Mesendoderm (in vitro differentiated cells): ENCODE results near the gene CFAP46.

Experiments used
- DNase-seq: peaks from one replicate; pipeline ENCODE4 v3.0.0; 2013
- H2AK5ac ChIP-seq: 2 replicates; pipeline ENCODE4 v1.6.1; 2013; ENCODE audit warnings: low read length, inconsistent platforms
- H2BK120ac ChIP-seq: 2 replicates; pipeline ENCODE4 v1.6.1; 2013; ENCODE audit warnings: low read depth, mild to moderate bottlenecking, low read length, moderate library complexity, mixed read lengths
- H2BK15ac ChIP-seq: replicated peaks from 2 replicates; pipeline ENCODE4 v1.6.1; 2013; ENCODE audit warnings: low read depth, mild to moderate bottlenecking, moderate library complexity
- H2BK5ac ChIP-seq: 2 replicates; pipeline ENCODE4 v1.6.1; 2013; ENCODE audit warnings: low read length, inconsistent platforms
- H3K18ac ChIP-seq: 2 replicates; pipeline ENCODE4 v1.6.1; 2013; ENCODE audit warnings: mild to moderate bottlenecking, low read length, mixed read lengths
- H3K23ac ChIP-seq: one replicate; pipeline ENCODE4 v1.6.1; 2013; ENCODE audit warnings: low read length
- H3K27ac ChIP-seq: 2 replicates; pipeline ENCODE4 v1.5.1; 2013; ENCODE audit warnings: low read depth, mild to moderate bottlenecking, inconsistent platforms, low read length, moderate library complexity
- H3K27me3 ChIP-seq: 2 replicates; pipeline ENCODE4 v1.6.1; 2013; ENCODE audit warnings: low read length, control low read depth, mild to moderate bottlenecking, inconsistent platforms; ENCODE audit not compliant: insufficient read depth, poor library complexity
- H3K36me3 ChIP-seq: 2 replicates; pipeline ENCODE4 v1.6.1; 2013; ENCODE audit warnings: low read length, inconsistent platforms; ENCODE audit not compliant: control insufficient read depth, insufficient read depth
- H3K4ac ChIP-seq: one replicate; pipeline ENCODE4 v1.6.1; 2013; ENCODE audit warnings: low read depth, mild to moderate bottlenecking, low read length, moderate library complexity
- H3K4me1 ChIP-seq: 2 replicates; pipeline ENCODE4 v1.6.1; 2013; ENCODE audit warnings: low read depth, low read length, inconsistent platforms; ENCODE audit not compliant: control insufficient read depth
- H3K4me2 ChIP-seq: 2 replicates; pipeline ENCODE4 v1.6.1; 2013; ENCODE audit warnings: low read length
- H3K4me3 ChIP-seq: 2 replicates; pipeline ENCODE4 v1.5.1; 2013; ENCODE audit warnings: mild to moderate bottlenecking, low read length
- H3K56ac ChIP-seq: one replicate; pipeline ENCODE4 v1.6.1; 2013; ENCODE audit warnings: low read length
- H3K79me1 ChIP-seq: 2 replicates; pipeline ENCODE4 v1.6.1; 2013; ENCODE audit warnings: low read length, inconsistent platforms
- H3K79me2 ChIP-seq: 2 replicates; pipeline ENCODE4 v1.6.1; 2013; ENCODE audit warnings: mild to moderate bottlenecking, low read length; ENCODE audit not compliant: control insufficient read depth, insufficient read depth
- H3K9ac ChIP-seq: 2 replicates; pipeline ENCODE4 v1.6.1; 2013; ENCODE audit warnings: low read length, inconsistent platforms
- H4K5ac ChIP-seq: one replicate; pipeline ENCODE4 v1.6.1; 2013; ENCODE audit warnings: low read length
- H4K8ac ChIP-seq: one replicate; pipeline ENCODE4 v1.6.1; 2013; ENCODE audit warnings: low read depth, mild to moderate bottlenecking, control low read depth, low read length, moderate library complexity
- WGBS: extraction: QIAGEN DNeasy Blood & Tissue Kit; methylation state at CpG from one replicate; pipeline ENCODE4 v1.1.7; 2013; ENCODE audit warnings: low lambda C conversion rate, missing lambda C conversion rate; ENCODE audit not compliant: insufficient coverage; ENCODE audit errors: extremely low coverage; 5-methylcytosine and 5-hydroxymethylcytosine counted together

CFAP46 gene

DNA sequence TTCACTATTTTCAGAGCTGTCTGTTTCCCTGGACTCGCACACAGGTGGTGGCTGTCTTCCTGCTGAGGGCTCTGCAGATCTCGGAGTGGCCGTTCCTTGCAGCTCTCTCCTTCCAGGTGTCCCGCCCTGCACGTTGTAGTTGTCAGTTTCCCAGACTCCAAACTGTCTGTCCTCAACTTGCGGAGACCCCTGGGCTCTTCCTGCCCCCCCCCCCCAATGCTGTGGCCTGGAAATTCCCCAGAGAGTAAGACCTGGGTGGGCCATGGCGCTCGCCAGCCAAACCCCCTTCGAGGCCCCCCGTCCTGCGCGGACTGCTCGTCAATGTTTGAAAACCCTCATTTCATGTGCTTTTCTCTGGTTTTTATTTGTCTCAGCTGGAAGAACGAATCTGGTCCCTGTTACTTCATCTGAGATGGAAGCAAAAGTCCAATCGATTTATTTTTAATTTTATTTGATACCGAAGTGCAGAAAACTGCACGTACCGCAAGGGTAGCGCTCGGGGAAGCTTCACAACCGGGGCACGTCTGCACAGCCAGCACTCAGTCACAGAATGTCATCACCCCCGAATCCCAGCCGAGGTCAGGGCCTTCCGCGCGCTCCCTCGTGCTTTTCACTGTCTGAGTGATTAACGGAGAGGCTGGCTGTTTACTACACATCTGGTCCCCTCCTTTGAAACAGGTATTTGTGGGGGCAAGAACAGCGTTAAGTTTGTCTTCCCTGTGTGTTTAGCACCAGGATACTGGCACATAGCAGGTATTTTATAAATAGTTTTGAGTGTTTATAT, 110.0 kb downstream of the CFAP46 start:
- no peak overlapping the region for H2BK15ac ChIP-seq
- no peaks in the 10 kb centered on the region for H3K36me3 ChIP-seq
- H3K27ac ChIP-seq: no peak overlapping the region
- H4K8ac ChIP-seq: no peak overlapping the region
- no peak overlapping the region for H3K18ac ChIP-seq
- H2BK5ac ChIP-seq: no peak overlapping the region
- no peaks in the 10 kb centered on the region for H3K4me1 ChIP-seq
- H3K4me3 ChIP-seq: no peak overlapping the region
- no peaks in the 10 kb centered on the region for H3K79me2 ChIP-seq
- H4K5ac ChIP-seq: no peak overlapping the region
- H3K9ac ChIP-seq: no peak overlapping the region
- H3K23ac ChIP-seq: no peak overlapping the region
- no CpG with 5 or more reads among the region's 30 CpGs for WGBS
- H3K79me1 ChIP-seq: no peaks in the 10 kb centered on the region
- H3K27me3 ChIP-seq: no peaks in the 10 kb centered on the region
- no peak overlapping the region for H2BK120ac ChIP-seq
- no peak overlapping the region for H2AK5ac ChIP-seq
- H3K4me2 ChIP-seq: no peak overlapping the region
- H3K56ac ChIP-seq: no peak overlapping the region
- DNase-seq: no peak
- H3K4ac ChIP-seq: no peak overlapping the region

DNA sequence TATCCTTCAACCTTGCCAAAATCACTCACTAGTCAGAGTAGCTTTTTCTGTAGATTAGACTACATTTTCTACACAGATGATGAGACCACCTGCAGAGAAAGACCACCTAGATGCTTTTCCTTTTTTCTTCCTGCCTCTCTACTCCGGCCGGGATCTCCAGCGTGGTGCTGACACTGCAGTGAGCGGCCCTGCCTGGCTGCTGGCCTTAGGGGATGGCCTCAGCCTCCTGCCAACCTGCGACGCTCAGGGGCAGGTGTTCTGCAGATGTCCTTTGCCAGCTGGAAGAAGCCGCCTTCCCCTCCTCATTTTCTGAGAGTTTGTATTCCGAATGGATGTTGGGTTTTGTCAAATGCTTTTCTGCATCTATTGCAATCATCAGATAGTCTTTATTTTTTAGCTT, 113.0 kb downstream of the CFAP46 start:
- WGBS: no CpG with 5 or more reads among the region's 8 CpGs
- Histone ChIP-seq H2BK15ac (no peak overlapping the region), H3K23ac (no peak overlapping the region), H3K9ac (no peak overlapping the region), H3K79me1 (no peaks in the 10 kb centered on the region), H2BK120ac (no peak overlapping the region), H2BK5ac (no peak overlapping the region), H3K36me3 (no peaks in the 10 kb centered on the region), H3K4me2 (no peak overlapping the region), H3K4ac (no peak overlapping the region), H3K27ac (no peak overlapping the region), H3K79me2 (no peaks in the 10 kb centered on the region), H4K8ac (no peak overlapping the region), H3K56ac (no peak overlapping the region), H3K27me3 (no peaks in the 10 kb centered on the region), H3K18ac (no peak overlapping the region), H2AK5ac (no peak overlapping the region), H3K4me1 (no peaks in the 10 kb centered on the region), H4K5ac (no peak overlapping the region), H3K4me3 (no peak overlapping the region)
- DNase-seq: no peak

DNA sequence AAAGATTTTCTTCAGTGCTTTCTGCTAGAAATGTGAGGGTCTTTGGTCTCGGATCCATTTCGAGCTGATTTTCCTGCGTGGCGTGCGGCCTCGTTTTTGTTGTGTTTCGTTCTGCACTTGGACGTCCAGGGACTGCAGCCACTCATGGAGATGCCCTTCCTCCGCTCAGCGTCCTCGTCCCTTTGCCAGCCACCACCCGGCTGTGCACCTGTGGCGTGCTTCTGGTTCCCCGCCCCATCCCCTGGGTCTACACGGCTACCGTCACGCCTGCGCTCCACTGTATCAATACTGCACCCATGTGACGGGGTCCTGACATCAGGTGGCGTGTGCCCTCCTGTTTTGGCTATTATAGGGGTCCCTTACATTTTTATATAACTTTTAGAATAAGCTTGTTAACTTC, 113.7 kb downstream of the CFAP46 start:
- H3K23ac ChIP-seq: no peak overlapping the region
- DNase-seq: no peak
- H3K36me3 ChIP-seq: no peaks in the 10 kb centered on the region
- H3K4ac ChIP-seq: no peak overlapping the region
- no peak overlapping the region for H2BK5ac ChIP-seq
- no peaks in the 10 kb centered on the region for H3K27me3 ChIP-seq
- no peak overlapping the region for H4K5ac ChIP-seq
- no peak overlapping the region for H3K4me2 ChIP-seq
- H2BK15ac ChIP-seq: no peak overlapping the region
- no peak overlapping the region for H3K4me3 ChIP-seq
- H3K4me1 ChIP-seq: no peaks in the 10 kb centered on the region
- no peak overlapping the region for H3K9ac ChIP-seq
- no peaks in the 10 kb centered on the region for H3K79me1 ChIP-seq
- no peak overlapping the region for H3K56ac ChIP-seq
- H4K8ac ChIP-seq: no peak overlapping the region
- H2BK120ac ChIP-seq: no peak overlapping the region
- no CpG with 5 or more reads among the region's 20 CpGs for WGBS
- H3K79me2 ChIP-seq: no peaks in the 10 kb centered on the region
- no peak overlapping the region for H2AK5ac ChIP-seq
- H3K27ac ChIP-seq: no peak overlapping the region
- no peak overlapping the region for H3K18ac ChIP-seq

DNA sequence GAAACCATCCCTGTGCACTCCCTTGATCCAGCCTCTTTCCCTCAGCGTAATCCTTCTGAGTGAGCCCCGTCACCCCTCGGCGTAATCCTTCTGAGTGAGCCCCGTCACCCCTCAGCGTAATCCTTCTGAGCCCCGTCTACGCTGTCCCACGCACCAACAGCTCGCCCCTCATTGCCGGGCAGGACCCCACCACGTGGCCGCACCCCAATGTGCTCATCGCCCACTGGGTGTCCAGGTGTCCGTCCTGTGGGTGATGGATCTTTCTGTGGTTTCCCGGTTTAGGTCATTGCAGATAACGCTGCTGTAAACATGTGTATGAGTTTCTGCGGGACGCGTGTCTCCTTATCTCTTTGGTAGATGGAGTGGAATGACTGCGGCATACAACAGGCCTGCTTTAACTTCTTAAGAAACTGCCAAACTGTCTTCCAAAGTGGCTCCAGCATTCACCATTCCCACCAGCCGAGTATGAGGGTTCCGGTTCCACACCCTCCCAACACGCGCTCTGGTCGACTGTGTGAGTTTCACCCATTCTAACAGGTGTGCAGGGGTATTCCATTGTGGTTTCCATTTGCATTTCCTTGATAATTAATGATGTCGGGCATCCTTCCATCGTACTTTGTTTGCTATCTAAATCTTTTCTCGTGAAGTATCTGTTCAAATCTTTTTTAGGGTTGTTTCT, 114.4 kb downstream of the CFAP46 start:
- no peak overlapping the region for H3K18ac ChIP-seq
- WGBS: no CpG with 5 or more reads among the region's 29 CpGs
- H3K79me2 ChIP-seq: no peaks in the 10 kb centered on the region
- H3K9ac ChIP-seq: no peak overlapping the region
- H3K4me1 ChIP-seq: no peaks in the 10 kb centered on the region
- no peak overlapping the region for H3K4ac ChIP-seq
- H3K4me2 ChIP-seq: no peak overlapping the region
- H2BK120ac ChIP-seq: no peak overlapping the region
- no peak overlapping the region for H3K27ac ChIP-seq
- no peak overlapping the region for H2AK5ac ChIP-seq
- no peak overlapping the region for H2BK15ac ChIP-seq
- H3K23ac ChIP-seq: no peak overlapping the region
- H3K4me3 ChIP-seq: no peak overlapping the region
- no peaks in the 10 kb centered on the region for H3K79me1 ChIP-seq
- no peak overlapping the region for H4K8ac ChIP-seq
- no peak overlapping the region for H3K56ac ChIP-seq
- no peak for DNase-seq
- H3K27me3 ChIP-seq: no peaks in the 10 kb centered on the region
- H3K36me3 ChIP-seq: no peaks in the 10 kb centered on the region
- H4K5ac ChIP-seq: no peak overlapping the region
- H2BK5ac ChIP-seq: no peak overlapping the region

DNA sequence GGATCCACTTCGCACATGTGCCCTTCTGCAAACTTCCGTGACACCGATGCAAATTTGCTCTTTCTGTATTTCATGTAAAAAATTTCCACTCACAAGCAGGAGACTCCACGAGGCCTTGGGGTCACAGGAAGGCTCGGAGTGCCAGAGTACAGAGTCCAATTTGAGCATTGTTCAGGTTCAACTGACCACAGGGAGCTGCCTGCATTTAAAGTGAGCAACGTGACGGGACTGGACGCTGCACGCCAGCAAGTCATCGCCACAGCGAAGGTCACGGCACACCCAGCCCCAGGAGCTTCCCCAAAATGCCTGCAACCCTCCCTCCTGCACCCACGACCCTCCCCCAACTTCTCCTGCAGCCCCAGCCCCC, 115.0 kb downstream of the CFAP46 start:
- H3K9ac ChIP-seq: no peak overlapping the region
- no peak overlapping the region for H4K5ac ChIP-seq
- no peak overlapping the region for H3K56ac ChIP-seq
- no peak overlapping the region for H3K18ac ChIP-seq
- DNase-seq: no peak
- no peaks in the 10 kb centered on the region for H3K4me1 ChIP-seq
- H3K4ac ChIP-seq: no peak overlapping the region
- no peak overlapping the region for H3K4me3 ChIP-seq
- no peak overlapping the region for H2BK5ac ChIP-seq
- no peaks in the 10 kb centered on the region for H3K36me3 ChIP-seq
- WGBS: no CpG with 5 or more reads among the region's 13 CpGs
- H3K79me2 ChIP-seq: no peaks in the 10 kb centered on the region
- H3K27me3 ChIP-seq: no peaks in the 10 kb centered on the region
- H3K4me2 ChIP-seq: no peak overlapping the region
- no peak overlapping the region for H2BK120ac ChIP-seq
- no peak overlapping the region for H3K27ac ChIP-seq
- H3K23ac ChIP-seq: no peak overlapping the region
- no peak overlapping the region for H2AK5ac ChIP-seq
- no peak overlapping the region for H2BK15ac ChIP-seq
- H4K8ac ChIP-seq: no peak overlapping the region
- no peaks in the 10 kb centered on the region for H3K79me1 ChIP-seq
